IMR-90 (cell line): Measurements from ENCODE around the gene BMPER. TPM values are rescaled to one million over a fixed set of nuclear protein-coding genes. Genes with fewer than 3 reads are reported as not detected.

Experiments used
- ATAC-seq: fragments of 200-7000 bp; cut with Tn5 transposase; 2 replicates; pipeline ENCODE4 v1.9.1; 2020; ENCODE audit warnings: low read depth, mild to moderate bottlenecking, moderate library complexity
- BruUV-seq: library from RNA; stranded (reverse); fragments of 400-500 nt; replicated peaks from 2 replicates; lab custom pipeline; 2021; lab: Mats Ljungman, UMichigan
- CTCF ChIA-PET: fragments of 300-600 bp; formaldehyde crosslinking; extraction: SDS; loops from one replicate; lab custom pipeline; 2021; ENCODE audit warnings: antibody characterized with exemption; lab: Yijun Ruan, JAX
- POLR2A ChIA-PET: fragments of 300-600 bp; sonication (Branson Sonifier 250); formaldehyde crosslinking; loops from one replicate; lab custom pipeline; 2022; ENCODE audit warnings: antibody characterized with exemption; ENCODE audit not compliant: unreplicated experiment; lab: Charles Lee
- DNase-seq: peaks from one replicate; pipeline ENCODE4 v3.0.0; 2013
- H2AFZ ChIP-seq: replicated peaks from 2 replicates; pipeline ENCODE3; 2013; ENCODE audit warnings: low read length, mild to moderate bottlenecking; ENCODE audit not compliant: poor library complexity
- H2AK5ac ChIP-seq: 2 replicates; pipeline ENCODE4 v1.6.1; 2013; ENCODE audit warnings: low read depth, low read length, inconsistent platforms
- H2AK9ac ChIP-seq: replicated peaks from 2 replicates; pipeline ENCODE3; 2013; ENCODE audit warnings: mild to moderate bottlenecking, low read depth, low read length, moderate library complexity; ENCODE audit not compliant: poor library complexity
- H2BK120ac ChIP-seq: 2 replicates; pipeline ENCODE4 v1.6.1; 2013; ENCODE audit warnings: low read depth, low read length, inconsistent platforms
- H2BK15ac ChIP-seq: 3 replicates; pipeline ENCODE4 v1.6.1; 2013; ENCODE audit warnings: low read depth, low read length, inconsistent platforms
- H2BK20ac ChIP-seq: 2 replicates; pipeline ENCODE4 v1.6.1; 2013; ENCODE audit warnings: low read depth, mild to moderate bottlenecking, inconsistent platforms, low read length, moderate library complexity
- H2BK5ac ChIP-seq: 2 replicates; pipeline ENCODE4 v1.6.1; 2013; ENCODE audit warnings: mild to moderate bottlenecking, low read depth, low read length, inconsistent platforms; ENCODE audit not compliant: poor library complexity, severe bottlenecking
- H3K14ac ChIP-seq: replicated peaks from 2 replicates; pipeline ENCODE4 v1.6.1; 2013; ENCODE audit warnings: low read depth, low read length, inconsistent platforms
- H3K18ac ChIP-seq: 2 replicates; pipeline ENCODE4 v1.6.1; 2013; ENCODE audit warnings: low read depth, low read length, control low read depth
- H3K23ac ChIP-seq: 2 replicates; pipeline ENCODE4 v1.6.1; 2013; ENCODE audit warnings: low read depth, low read length, inconsistent platforms
- H3K27ac ChIP-seq: 2 replicates; pipeline ENCODE4 v1.5.1; 2013; ENCODE audit warnings: mild to moderate bottlenecking, control low read depth, low read length; ENCODE audit not compliant: insufficient read depth
- H3K27me3 ChIP-seq: 2 replicates; pipeline ENCODE4 v1.6.1; 2013; ENCODE audit warnings: low read length; ENCODE audit not compliant: control insufficient read depth, insufficient read depth
- H3K36me3 ChIP-seq: 2 replicates; pipeline ENCODE4 v1.6.1; 2013; ENCODE audit warnings: low read length, mixed read lengths; ENCODE audit not compliant: control insufficient read depth, insufficient read depth
- H3K4ac ChIP-seq: 2 replicates; pipeline ENCODE4 v1.6.1; 2013; ENCODE audit warnings: low read depth, low read length, inconsistent platforms
- H3K4me1 ChIP-seq: 2 replicates; pipeline ENCODE4 v1.6.1; 2013; ENCODE audit warnings: low read length, mixed read lengths; ENCODE audit not compliant: control insufficient read depth, insufficient read depth
- H3K4me2 ChIP-seq: 2 replicates; pipeline ENCODE4 v1.6.1; 2013; ENCODE audit warnings: low read depth, mild to moderate bottlenecking, control low read depth, low read length, moderate library complexity
- H3K4me3 ChIP-seq: 2 replicates; pipeline ENCODE4 v1.5.1; 2013; ENCODE audit warnings: low read depth, mild to moderate bottlenecking, control low read depth, low read length, moderate library complexity; ENCODE audit not compliant: insufficient read depth
- H3K56ac ChIP-seq: 2 replicates; pipeline ENCODE4 v1.6.1; 2013; ENCODE audit warnings: low read length, inconsistent platforms; ENCODE audit not compliant: insufficient read depth; ENCODE audit errors: extremely low read depth
- H3K79me1 ChIP-seq, 2 experiments: 2 replicates each; pipeline ENCODE4 v1.6.1; 2013; ENCODE audit warnings: low read length in 2 of 2, inconsistent platforms in 1 of 2, low read depth in 1 of 2
- H3K9ac ChIP-seq: 2 replicates; pipeline ENCODE4 v1.6.1; 2013; ENCODE audit warnings: low read depth, low read length, control low read depth
- H3K9me1 ChIP-seq: 2 replicates; pipeline ENCODE4 v1.6.1; 2013; ENCODE audit warnings: low read length, inconsistent platforms; ENCODE audit not compliant: insufficient read depth
- H3K9me3 ChIP-seq: 2 replicates; pipeline ENCODE4 v1.6.1; 2013; ENCODE audit warnings: low read length; ENCODE audit not compliant: control insufficient read depth, insufficient read depth
- H4K20me1 ChIP-seq: 2 replicates; pipeline ENCODE4 v1.6.1; 2013; ENCODE audit warnings: low read length, inconsistent platforms; ENCODE audit not compliant: insufficient read depth
- H4K5ac ChIP-seq: 2 replicates; pipeline ENCODE4 v1.6.1; 2013; ENCODE audit warnings: mild to moderate bottlenecking, low read depth, low read length, control low read depth
- H4K8ac ChIP-seq, 2 experiments: 2 replicates each; pipeline ENCODE4 v1.6.1; 2013; ENCODE audit warnings: low read depth in 2 of 2, low read length in 2 of 2, control low read depth in 1 of 2, inconsistent platforms in 1 of 2
- H4K91ac ChIP-seq: 2 replicates; pipeline ENCODE4 v1.6.1; 2013; ENCODE audit warnings: low read depth, low read length, inconsistent platforms; ENCODE audit not compliant: insufficient read depth
- CEBPB ChIP-seq: IDR thresholded peaks from 2 replicates; pipeline ENCODE4 v1.6.1; 2012; ENCODE audit warnings: low read depth, low read length, improper control_type of control experiment
- CHD1 ChIP-seq: IDR thresholded peaks from 2 replicates; pipeline ENCODE4 v1.6.1; 2012; ENCODE audit warnings: low read depth, low read length, improper control_type of control experiment
- MAZ ChIP-seq: IDR thresholded peaks from 2 replicates; pipeline ENCODE4 v1.6.1; 2012; ENCODE audit warnings: low read depth, mild to moderate bottlenecking, low read length, improper control_type of control experiment, moderate library complexity, borderline replicate concordance
- WGBS, 2 experiments: methylation state at CpG; one replicate each; pipeline versions ENCODE4 v1.1.5 to v1.1.7; 2013; ENCODE audit warnings: missing lambda C conversion rate in 2 of 2; ENCODE audit not compliant: insufficient read length in 1 of 2; ENCODE audit errors: extremely low coverage in 2 of 2; 5-methylcytosine and 5-hydroxymethylcytosine counted together
- dilution Hi-C: fragments of 300-500 bp; cut with HindIII; formaldehyde crosslinking; loops from one replicate; pipeline ENCODE4 v1.14.3; 2018; ENCODE audit warnings: low sequenced_read_pairs; ENCODE audit not compliant: unreplicated experiment
- in situ Hi-C: fragments of 300-500 bp; cut with MboI; formaldehyde crosslinking; loops from 3 replicates; pipeline ENCODE4 v1.14.3; 2019; ENCODE audit warnings: low sequenced_read_pairs, inconsistent platforms, mixed read lengths
- intact Hi-C: fragments of 100-400 bp; cut with micrococcal nuclease; formaldehyde crosslinking; loops from 2 replicates; pipeline ENCODE4 v1.10.0; 2022
- polyA plus RNA-seq, 3 experiments: library from polyadenylated mRNA; depleted of rRNA; stranded (reverse); fragments of >200 nt; gene quantifications; 2 replicates each; pipeline ENCODE4 v1.2.3, GENCODE V29; 2012; ENCODE audit warnings: low replicate concordance in 1 of 3
- total RNA-seq: library from RNA; depleted of rRNA; stranded (reverse); fragments of >200 nt; gene quantifications from 2 replicates; pipeline ENCODE4 v1.2.3, GENCODE V29; 2012
- TF ChIP-seq, protein P1 (sequence below): conservative IDR thresholded peaks from 2 replicates; pipeline ENCODE4 v1.5.1; 2012; ENCODE audit warnings: mild to moderate bottlenecking, low read depth, low read length, improper control_type of control experiment

The BMPER gene
- total and polyA plus RNA-seq, 2 of the 4 experiments (the other 2 are of a cell fraction), result 6.2 to 7.9 TPM

GRCh38 chr7:34073676-34074075, 168.3 kb downstream of the BMPER start:
- Histone ChIP-seq H2BK5ac (no peak overlapping the region), H3K4me2 (no peak overlapping the region), H4K91ac (no peak overlapping the region), H2BK120ac (no peak overlapping the region), H3K4me3 (no peak overlapping the region), H3K36me3 (no peaks in the 10 kb centered on the region), H2BK20ac (no peak overlapping the region), H3K56ac (no peak overlapping the region), H4K5ac (no peak overlapping the region), H3K9me3 (no peaks in the 10 kb centered on the region), H3K9ac (no peak overlapping the region), H3K27me3 (no peaks in the 10 kb centered on the region), H3K79me1 (no peaks in the 10 kb centered on the region), H3K23ac (no peak overlapping the region), H3K4ac (no peak overlapping the region), H2AK5ac (no peak overlapping the region), H2AFZ (no peak overlapping the region), H3K14ac (no peak overlapping the region), H3K4me1 (peaks cover 10% of the 10 kb centered on the region), H3K18ac (no peak overlapping the region), H3K9me1 (no peaks in the 10 kb centered on the region; the same call in 1 of the 2 replicates), H2AK9ac (no peak overlapping the region), H2BK15ac (no peak overlapping the region), H3K27ac (no peak overlapping the region), H4K20me1 (no peaks in the 10 kb centered on the region), H4K8ac (no peak overlapping the region)
- intact Hi-C loops, result no loop called here
- BruUV-seq, result no TSS peak
- POLR2A ChIA-PET, result interaction anchor here (0.6 kb wide), 1 partner anchor 38 kb away, joined by 3 read pairs; no protein-coding TSS in a partner anchor
- in situ Hi-C loops, result no loop called here
- DNase-seq (no peak), ATAC-seq (no peak)
- TF ChIP-seq MAZ, result no peak
- TF ChIP-seq CEBPB, result no peak
- TF ChIP-seq, protein P1, sequence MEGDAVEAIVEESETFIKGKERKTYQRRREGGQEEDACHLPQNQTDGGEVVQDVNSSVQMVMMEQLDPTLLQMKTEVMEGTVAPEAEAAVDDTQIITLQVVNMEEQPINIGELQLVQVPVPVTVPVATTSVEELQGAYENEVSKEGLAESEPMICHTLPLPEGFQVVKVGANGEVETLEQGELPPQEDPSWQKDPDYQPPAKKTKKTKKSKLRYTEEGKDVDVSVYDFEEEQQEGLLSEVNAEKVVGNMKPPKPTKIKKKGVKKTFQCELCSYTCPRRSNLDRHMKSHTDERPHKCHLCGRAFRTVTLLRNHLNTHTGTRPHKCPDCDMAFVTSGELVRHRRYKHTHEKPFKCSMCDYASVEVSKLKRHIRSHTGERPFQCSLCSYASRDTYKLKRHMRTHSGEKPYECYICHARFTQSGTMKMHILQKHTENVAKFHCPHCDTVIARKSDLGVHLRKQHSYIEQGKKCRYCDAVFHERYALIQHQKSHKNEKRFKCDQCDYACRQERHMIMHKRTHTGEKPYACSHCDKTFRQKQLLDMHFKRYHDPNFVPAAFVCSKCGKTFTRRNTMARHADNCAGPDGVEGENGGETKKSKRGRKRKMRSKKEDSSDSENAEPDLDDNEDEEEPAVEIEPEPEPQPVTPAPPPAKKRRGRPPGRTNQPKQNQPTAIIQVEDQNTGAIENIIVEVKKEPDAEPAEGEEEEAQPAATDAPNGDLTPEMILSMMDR, result no peak
- TF ChIP-seq CHD1, result no peak
- dilution Hi-C loops, result no loop called here
- WGBS, 2 experiments, result no CpG with 5 or more reads among the region's 2 CpGs
- CTCF ChIA-PET, result interaction anchor here (1.2 kb wide), 1 partner anchor 15 kb away, joined by 3 read pairs; no protein-coding TSS in a partner anchor
